ENCODE results near the gene RAB20.

The RAB20 gene

GRCh38 chr13:110583178-110583865, 21.8 kb upstream of the RAB20 start:
- TF ChIP-seq ESRRG (CRISPR knock-in tag; IDR thresholded peaks at IDR 0.05) (no peak), BACH2 (CRISPR knock-in tag; IDR thresholded peaks at IDR 0.05; ENCODE audit: borderline replicate concordance) (no peak), POU6F1 (CRISPR knock-in tag; IDR thresholded peaks at IDR 0.05; ENCODE audit: borderline replicate concordance, low read depth) (no peak), TCF4 (CRISPR knock-in tag; IDR thresholded peaks at IDR 0.05; ENCODE audit: borderline replicate concordance) (no peak), ZFP30 (CRISPR knock-in tag; IDR thresholded peaks at IDR 0.05) (no peak), ZNF8 (CRISPR knock-in tag; IDR thresholded peaks at IDR 0.05) (no peak)
- no peak for ATAC-seq

GRCh38 chr13:110582421-110582954, 21.0 kb upstream of the RAB20 start:
- no peak for TF ChIP-seq ZNF70 (CRISPR knock-in tag; IDR thresholded peaks at IDR 0.05)
- TF ChIP-seq PATZ1 (CRISPR knock-in tag; IDR thresholded peaks at IDR 0.05; ENCODE audit: borderline replicate concordance): no peak
- no peak for TF ChIP-seq ISL1 (CRISPR knock-in tag; IDR thresholded peaks at IDR 0.05)
- TF ChIP-seq OSR1 (CRISPR knock-in tag; IDR thresholded peaks at IDR 0.05): no peak
- no peak for TF ChIP-seq BACH2 (CRISPR knock-in tag; IDR thresholded peaks at IDR 0.05; ENCODE audit: borderline replicate concordance)
- no peak for TF ChIP-seq SNAI2 (CRISPR knock-in tag; IDR thresholded peaks at IDR 0.05)
- no peak for TF ChIP-seq ZFP30 (CRISPR knock-in tag; IDR thresholded peaks at IDR 0.05)
- no peak for ATAC-seq

GRCh38 chr13:110581506-110582185, 20.1 kb upstream of the RAB20 start:
- no peak for TF ChIP-seq ISL1 (CRISPR knock-in tag; IDR thresholded peaks at IDR 0.05)
- no peak for TF ChIP-seq ZNF70 (CRISPR knock-in tag; IDR thresholded peaks at IDR 0.05)
- no peak for TF ChIP-seq ZNF565 (CRISPR knock-in tag; conservative IDR thresholded peaks at IDR 0.05; ENCODE audit: low read depth)
- TF ChIP-seq ZC3H10 (CRISPR knock-in tag; IDR thresholded peaks at IDR 0.05): no peak
- no peak for TF ChIP-seq ZNF8 (CRISPR knock-in tag; IDR thresholded peaks at IDR 0.05)
- no peak for TF ChIP-seq OSR1 (CRISPR knock-in tag; IDR thresholded peaks at IDR 0.05)
- no peak for TF ChIP-seq ARNTL (CRISPR knock-in tag; IDR thresholded peaks at IDR 0.05; ENCODE audit: borderline replicate concordance, low read depth)
- TF ChIP-seq CREB5 (CRISPR knock-in tag; IDR thresholded peaks at IDR 0.05; ENCODE audit: low read depth): no peak
- TF ChIP-seq BACH2 (CRISPR knock-in tag; IDR thresholded peaks at IDR 0.05; ENCODE audit: borderline replicate concordance): no peak
- no peak for TF ChIP-seq POU6F1 (CRISPR knock-in tag; IDR thresholded peaks at IDR 0.05; ENCODE audit: borderline replicate concordance, low read depth)
- TF ChIP-seq CSRNP3 (CRISPR knock-in tag; IDR thresholded peaks at IDR 0.05): no peak
- TF ChIP-seq GLIS3 (CRISPR knock-in tag; IDR thresholded peaks at IDR 0.05): no peak
- no peak for TF ChIP-seq RARB (CRISPR knock-in tag; IDR thresholded peaks at IDR 0.05)
- no peak for TF ChIP-seq ZFP3 (CRISPR knock-in tag; IDR thresholded peaks at IDR 0.05)
- no peak for TF ChIP-seq ESRRG (CRISPR knock-in tag; IDR thresholded peaks at IDR 0.05)
- TF ChIP-seq ZFP30 (CRISPR knock-in tag; IDR thresholded peaks at IDR 0.05): no peak
- no peak for TF ChIP-seq TSHZ2 (CRISPR knock-in tag; IDR thresholded peaks at IDR 0.05)
- ATAC-seq: no peak
